Fibroblast of lung (primary cell): Measurements from ENCODE around the gene TOPORS.

Experiments used
- EZH2 ChIP-seq: IDR thresholded peaks from 2 replicates; pipeline ENCODE4 v1.5.1; 2012; ENCODE audit warnings: low read length, control low read depth, mild to moderate bottlenecking; ENCODE audit errors: missing control alignments
- TF ChIP-seq, protein P1 (sequence below), 2 donors: IDR thresholded peaks in 1 of 2; conservative IDR thresholded peaks in 1 of 2; 1 replicate in 1 of 2; 2 replicates in 1 of 2; pipeline ENCODE4 v1.5.1; 2011 to 2012; ENCODE audit warnings: low read length in 2 of 2, control low read depth in 1 of 2, inconsistent platforms in 1 of 2, low read depth in 1 of 2, mild to moderate bottlenecking in 1 of 2

DNA sequence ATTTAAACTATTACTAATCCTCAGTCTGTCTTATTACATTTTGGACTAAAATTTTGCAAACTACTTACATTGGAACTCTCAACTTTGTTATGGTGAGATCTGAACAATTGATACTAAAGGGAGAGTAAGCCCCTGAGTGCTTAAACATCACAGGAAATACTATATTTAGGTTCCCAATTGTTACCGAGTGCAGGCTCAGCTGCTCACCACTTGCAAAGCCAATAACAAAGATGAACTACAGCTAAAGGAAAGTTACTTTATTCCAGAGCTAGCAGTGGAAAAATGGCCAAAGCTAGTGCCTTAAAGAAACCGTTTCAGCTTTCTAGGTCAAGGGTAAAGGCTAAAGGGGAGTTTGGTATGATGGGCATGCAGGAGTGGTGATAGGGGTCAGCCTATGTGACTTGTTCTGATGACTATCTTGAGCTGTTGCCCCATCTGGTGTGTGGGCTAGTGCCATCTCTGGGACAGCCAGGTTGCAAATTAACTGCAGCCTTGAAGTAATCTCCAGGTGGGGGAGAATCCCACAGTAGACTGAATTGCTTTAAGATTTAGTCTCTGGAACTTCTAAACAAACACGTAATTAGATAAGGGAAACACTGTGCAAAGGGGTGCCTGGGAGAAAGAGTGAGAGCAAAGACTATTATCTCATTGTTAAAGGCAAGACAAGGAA, 28.4 kb upstream of the TOPORS start:
- TF ChIP-seq EZH2: no peak
- TF ChIP-seq, protein P1, sequence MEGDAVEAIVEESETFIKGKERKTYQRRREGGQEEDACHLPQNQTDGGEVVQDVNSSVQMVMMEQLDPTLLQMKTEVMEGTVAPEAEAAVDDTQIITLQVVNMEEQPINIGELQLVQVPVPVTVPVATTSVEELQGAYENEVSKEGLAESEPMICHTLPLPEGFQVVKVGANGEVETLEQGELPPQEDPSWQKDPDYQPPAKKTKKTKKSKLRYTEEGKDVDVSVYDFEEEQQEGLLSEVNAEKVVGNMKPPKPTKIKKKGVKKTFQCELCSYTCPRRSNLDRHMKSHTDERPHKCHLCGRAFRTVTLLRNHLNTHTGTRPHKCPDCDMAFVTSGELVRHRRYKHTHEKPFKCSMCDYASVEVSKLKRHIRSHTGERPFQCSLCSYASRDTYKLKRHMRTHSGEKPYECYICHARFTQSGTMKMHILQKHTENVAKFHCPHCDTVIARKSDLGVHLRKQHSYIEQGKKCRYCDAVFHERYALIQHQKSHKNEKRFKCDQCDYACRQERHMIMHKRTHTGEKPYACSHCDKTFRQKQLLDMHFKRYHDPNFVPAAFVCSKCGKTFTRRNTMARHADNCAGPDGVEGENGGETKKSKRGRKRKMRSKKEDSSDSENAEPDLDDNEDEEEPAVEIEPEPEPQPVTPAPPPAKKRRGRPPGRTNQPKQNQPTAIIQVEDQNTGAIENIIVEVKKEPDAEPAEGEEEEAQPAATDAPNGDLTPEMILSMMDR (conservative IDR thresholded peaks at IDR 0.05 in 1 of 2, IDR thresholded peaks at IDR 0.05 in 1 of 2; ENCODE audit: low read depth in 1 of 2, low read length in 2 of 2): peak in 1 of 2 donors; percentile 4
